WTC11 (cell line): ENCODE measurements around the gene NOD1. TPM values are rescaled to one million over a fixed set of nuclear protein-coding genes. Genes with fewer than 3 reads are reported as not detected.

Source experiments
- ATAC-seq: fragments of 200-7000 bp; cut with Tn5 transposase; 2 replicates; pipeline ENCODE4 v1.10.0; 2021; ENCODE audit warnings: mild to moderate bottlenecking, moderate library complexity
- CTCF ChIA-PET: fragments of 300-600 bp; sonication (Branson Sonifier 250); formaldehyde crosslinking; loops from one replicate; lab custom pipeline; 2021; ENCODE audit warnings: antibody characterized with exemption; lab: Charles Lee
- POLR2A ChIA-PET: fragments of 350-600 bp; sonication (Branson Sonifier 250); formaldehyde crosslinking; loops from one replicate; lab custom pipeline; 2021; ENCODE audit warnings: antibody characterized with exemption; lab: Charles Lee
- DNase-seq: peaks from one replicate; pipeline ENCODE4 v3.0.0; 2021; ENCODE audit warnings: low spot score
- H3K27ac Mint-ChIP-seq: 2 replicates; pipeline ENCODE4 v1.8.0; 2021; ENCODE audit warnings: mixed read lengths
- H3K27me3 Mint-ChIP-seq: 2 replicates; pipeline ENCODE4 v1.8.0; 2021; ENCODE audit warnings: low read depth, mild to moderate bottlenecking, moderate library complexity, mixed read lengths
- H3K36me3 Mint-ChIP-seq: 2 replicates; pipeline ENCODE4 v1.8.0; 2021; ENCODE audit warnings: mixed read lengths
- H3K4me1 Mint-ChIP-seq: 2 replicates; pipeline ENCODE4 v1.8.0; 2022; ENCODE audit warnings: mixed read lengths
- H3K4me3 Mint-ChIP-seq: 2 replicates; pipeline ENCODE4 v1.8.0; 2021; ENCODE audit warnings: mild to moderate bottlenecking, moderate library complexity, mixed read lengths
- H3K9me3 Mint-ChIP-seq: 2 replicates; pipeline ENCODE4 v1.8.0; 2021; ENCODE audit warnings: mixed read lengths
- AFF4 ChIP-seq: sonication (generic); formaldehyde crosslinking; IDR thresholded peaks from 2 replicates; pipeline ENCODE4 v1.8.1; 2023; ENCODE audit warnings: mild to moderate bottlenecking, missing genetic modification reagents, borderline replicate concordance
- E2F1 ChIP-seq: sonication (generic); formaldehyde crosslinking; IDR thresholded peaks from 2 replicates; pipeline ENCODE4 v1.8.0; 2022; ENCODE audit warnings: mild to moderate bottlenecking, missing genetic modification reagents
- ELF4 ChIP-seq: sonication (generic); formaldehyde crosslinking; IDR thresholded peaks from 2 replicates; pipeline ENCODE4 v1.8.1; 2022; ENCODE audit warnings: low read depth, mild to moderate bottlenecking, moderate library complexity, missing genetic modification reagents
- ETV6 ChIP-seq: sonication (generic); formaldehyde crosslinking; IDR thresholded peaks from 2 replicates; pipeline ENCODE4 v1.8.1; 2022; ENCODE audit warnings: mild to moderate bottlenecking, missing genetic modification reagents
- FOXP1 ChIP-seq: sonication (generic); formaldehyde crosslinking; IDR thresholded peaks from 2 replicates; pipeline ENCODE4 v1.8.0; 2022; ENCODE audit warnings: missing genetic modification reagents, mild to moderate bottlenecking, moderate library complexity, borderline replicate concordance
- GTF2I ChIP-seq: fragments of 250-450 bp; sonication (Bioruptor Pico); conservative IDR thresholded peaks from 2 replicates; pipeline ENCODE4 v1.4.0; 2021; ENCODE audit warnings: mild to moderate bottlenecking
- HMGXB4 ChIP-seq: sonication (generic); formaldehyde crosslinking; IDR thresholded peaks from 2 replicates; pipeline ENCODE4 v1.8.1; 2023; ENCODE audit warnings: mild to moderate bottlenecking, moderate library complexity, missing genetic modification reagents
- MXD4 ChIP-seq: fragments of 250-450 bp; sonication (Bioruptor Pico); IDR thresholded peaks from 2 replicates; pipeline ENCODE4 v1.8.0; 2021; ENCODE audit warnings: mild to moderate bottlenecking, moderate library complexity, borderline replicate concordance
- RELA ChIP-seq: sonication (generic); formaldehyde crosslinking; IDR thresholded peaks from 2 replicates; pipeline ENCODE4 v1.8.1; 2022; ENCODE audit warnings: missing genetic modification reagents, mild to moderate bottlenecking, borderline replicate concordance
- SMAD3 ChIP-seq: sonication (generic); formaldehyde crosslinking; IDR thresholded peaks from 2 replicates; pipeline ENCODE4 v1.8.0; 2022; ENCODE audit warnings: missing genetic modification reagents, mild to moderate bottlenecking, borderline replicate concordance
- STAT6 ChIP-seq: sonication (generic); formaldehyde crosslinking; conservative IDR thresholded peaks from 2 replicates; pipeline ENCODE4 v1.8.1; 2023; ENCODE audit warnings: mild to moderate bottlenecking, low read depth, missing genetic modification reagents, moderate library complexity
- TEAD4 ChIP-seq: sonication (generic); formaldehyde crosslinking; IDR thresholded peaks from 2 replicates; pipeline ENCODE4 v1.8.0; 2022; ENCODE audit warnings: mild to moderate bottlenecking, missing genetic modification reagents
- ZNF232 ChIP-seq: sonication (generic); formaldehyde crosslinking; IDR thresholded peaks from 2 replicates; pipeline ENCODE4 v1.8.0; 2022; ENCODE audit warnings: mild to moderate bottlenecking, missing genetic modification reagents
- ZNF263 ChIP-seq: sonication (generic); formaldehyde crosslinking; IDR thresholded peaks from 2 replicates; pipeline ENCODE4 v1.8.1; 2022; ENCODE audit warnings: low read depth, mild to moderate bottlenecking, moderate library complexity, missing genetic modification reagents
- ZNF317 ChIP-seq: sonication (generic); formaldehyde crosslinking; IDR thresholded peaks from 2 replicates; pipeline ENCODE4 v1.8.1; 2023; ENCODE audit warnings: low read depth, mild to moderate bottlenecking, moderate library complexity, missing genetic modification reagents, borderline replicate concordance
- ZNF532 ChIP-seq: fragments of 250-450 bp; sonication (Bioruptor Pico); IDR thresholded peaks from 2 replicates; pipeline ENCODE4 v1.9.0; 2021; ENCODE audit warnings: mild to moderate bottlenecking, borderline replicate concordance
- total RNA-seq: library from RNA; stranded (reverse); gene quantifications from 3 replicates; pipeline ENCODE4 v1.2.3, GENCODE V29; 2021

The NOD1 gene
- total RNA-seq, 1 experiment from 2014 or later: 6.4 TPM

GRCh38 chr7:30474485-30474884 lies 4.1 kb downstream of the NOD1 start (continued):
- TF ChIP-seq ZNF532 (no peak), STAT6 (CRISPR knock-in tag) (no peak), E2F1 (CRISPR knock-in tag) (no peak), ETV6 (CRISPR knock-in tag) (no peak), ZNF263 (CRISPR knock-in tag) (no peak), HMGXB4 (no peak), SMAD3 (CRISPR knock-in tag) (no peak), ZNF317 (CRISPR knock-in tag) (no peak), ELF4 (CRISPR knock-in tag) (no peak)

- POLR2A ChIA-PET: no interaction called here
Observed at GRCh38 chr7:30473903-30474302, 4.7 kb downstream of the NOD1 start.

GRCh38 chr7:30472784-30473775 lies 5.5 kb downstream of the NOD1 start:
- CTCF ChIA-PET: no interaction called here
- DNase-seq: no peak
- no peak overlapping the region for H3K27ac Mint-ChIP-seq
- ATAC-seq: no peak
- peaks cover 12% of the 10 kb centered on the region for H3K27me3 Mint-ChIP-seq
- no peak overlapping the region for H3K4me3 Mint-ChIP-seq
- POLR2A ChIA-PET: no interaction called here
- H3K4me1 Mint-ChIP-seq: peaks cover 22% of the 10 kb centered on the region
- H3K36me3 Mint-ChIP-seq: no peaks in the 10 kb centered on the region
- no peaks in the 10 kb centered on the region for H3K9me3 Mint-ChIP-seq
- TF ChIP-seq RELA (CRISPR knock-in tag) (no peak), SMAD3 (CRISPR knock-in tag) (no peak), MXD4 (CRISPR knock-in tag) (no peak), AFF4 (no peak), FOXP1 (CRISPR knock-in tag) (no peak), ZNF232 (CRISPR knock-in tag) (no peak), GTF2I (CRISPR knock-in tag) (no peak), ELF4 (CRISPR knock-in tag) (no peak)

More at GRCh38 chr7:30473903-30474302, 4.7 kb downstream of the NOD1 start:
- Mint-ChIP-seq H3K36me3 (no peaks in the 10 kb centered on the region), H3K9me3 (no peaks in the 10 kb centered on the region), H3K27ac (no peak overlapping the region), H3K4me3 (no peak overlapping the region), H3K4me1 (peaks cover 16% of the 10 kb centered on the region), H3K27me3 (peaks cover 12% of the 10 kb centered on the region)
- ATAC-seq: no peak
- CTCF ChIA-PET: no interaction called here
- DNase-seq: no peak
- no peak for TF ChIP-seq TEAD4 (CRISPR knock-in tag)
